ENCODE data around the gene NEURL3. TPM values are rescaled to one million over a fixed set of nuclear protein-coding genes. Genes with fewer than 3 reads are reported as not detected.

Gene NEURL3
- total and polyA plus RNA-seq, 2 of the 4 experiments (the other 2 are of a cell fraction), result not detected

GRCh38 chr2:96501886-96502810, 3.0 kb downstream of the NEURL3 start:
- Histone ChIP-seq H3K36me3 (ENCODE audit: control insufficient read depth, insufficient read depth, low read length) (no peaks in the 10 kb centered on the region), H4K8ac (ENCODE audit: low read depth in 2 of 2, low read length in 2 of 2) (no peak overlapping the region), H3K79me1 (ENCODE audit: low read depth in 1 of 2, low read length in 2 of 2) (no peaks in the 10 kb centered on the region), H3K9ac (ENCODE audit: low read depth, low read length) (no peak overlapping the region), H3K27ac (ENCODE audit: insufficient read depth, low read length) (no peak overlapping the region), H3K56ac (ENCODE audit: extremely low read depth, insufficient read depth, low read length) (no peak overlapping the region), H3K4me2 (ENCODE audit: low read depth, low read length) (no peak overlapping the region), H2BK20ac (ENCODE audit: low read depth, low read length) (no peak overlapping the region), H3K18ac (ENCODE audit: low read depth, low read length) (no peak overlapping the region), H3K4ac (ENCODE audit: low read depth, low read length) (no peak overlapping the region), H3K4me1 (ENCODE audit: control insufficient read depth, insufficient read depth, low read length) (peaks cover 1% of the 10 kb centered on the region; the same call in 1 of the 2 replicates), H2AK9ac (replicated peaks; ENCODE audit: low read depth, low read length, poor library complexity) (no peak overlapping the region), H2BK120ac (ENCODE audit: low read depth, low read length) (no peak overlapping the region), H2AFZ (replicated peaks; ENCODE audit: low read length, poor library complexity) (peak overlapping the region; percentile 58), H2BK5ac (ENCODE audit: low read depth, low read length, poor library complexity, severe bottlenecking) (no peak overlapping the region), H3K23ac (ENCODE audit: low read depth, low read length) (no peak overlapping the region), H3K9me3 (ENCODE audit: control insufficient read depth, insufficient read depth, low read length) (no peaks in the 10 kb centered on the region), H3K9me1 (ENCODE audit: insufficient read depth, low read length) (no peaks in the 10 kb centered on the region), H2BK15ac (ENCODE audit: low read depth, low read length) (no peak overlapping the region), H3K4me3 (ENCODE audit: insufficient read depth, low read depth, low read length) (no peak overlapping the region), H4K91ac (ENCODE audit: insufficient read depth, low read depth, low read length) (no peak overlapping the region), H4K20me1 (ENCODE audit: insufficient read depth, low read length) (no peaks in the 10 kb centered on the region), H3K27me3 (ENCODE audit: control insufficient read depth, insufficient read depth, low read length) (peaks cover 53% of the 10 kb centered on the region), H3K14ac (replicated peaks; ENCODE audit: low read depth, low read length) (no peak overlapping the region), H4K5ac (ENCODE audit: low read depth, low read length) (no peak overlapping the region), H2AK5ac (ENCODE audit: low read depth, low read length) (no peak overlapping the region)
- ATAC-seq (ENCODE audit: low read depth) (no peak), DNase-seq (no peak)
- in situ Hi-C loops (cut with MboI; ENCODE audit: low sequenced_read_pairs) (loop anchor here (25.0 kb wide), 1 partner anchor 490 kb away; no protein-coding TSS in a partner anchor), intact Hi-C loops (cut with micrococcal nuclease) (no loop called here), dilution Hi-C loops (cut with HindIII; ENCODE audit: low sequenced_read_pairs, unreplicated experiment) (no loop called here)
- TF ChIP-seq MXI1 (IDR thresholded peaks at IDR 0.05; ENCODE audit: borderline replicate concordance, low read depth, low read length) (no peak), CEBPB (IDR thresholded peaks at IDR 0.05; ENCODE audit: low read depth, low read length) (no peak), MAFK (IDR thresholded peaks at IDR 0.05; ENCODE audit: low read depth, low read length) (no peak), POLR2A (IDR thresholded peaks at IDR 0.05; ENCODE audit: low read depth, low read length) (no peak), CTCF (conservative IDR thresholded peaks at IDR 0.05; ENCODE audit: low read depth, low read length) (no peak), SMC3 (IDR thresholded peaks at IDR 0.05; ENCODE audit: low read depth, low read length) (no peak), RCOR1 (IDR thresholded peaks at IDR 0.05; ENCODE audit: insufficient replicate concordance, low read length) (no peak)
- no TSS peak for BruUV-seq (replicated peaks)
- POLR2A ChIA-PET (ENCODE audit: unreplicated experiment), result no interaction called here
- WGBS, 2 experiments (ENCODE audit: extremely low coverage in 2 of 2, insufficient read length in 1 of 2), result 64% methylated on average over 12 of the region's 16 CpGs; no CpG with 5 or more reads in 1 of the 2 experiments
- CTCF ChIA-PET, result no interaction called here
